Transverse colon (tissue), 4 donors: ENCODE data around the gene TESK2. TPM values are rescaled to one million over a fixed set of nuclear protein-coding genes. Genes with fewer than 3 reads are reported as not detected.

Experiments
- DNase-seq: peaks from one replicate; pipeline ENCODE4 v3.0.0-alpha.2; 2019
- H3K27ac ChIP-seq, 4 donors: fragments of 200-600 bp; sonication (generic); 2 replicates each; pipeline ENCODE4 v1.5.1; 2016 to 2018; ENCODE audit warnings: inconsistent platforms in 4 of 4
- H3K27me3 ChIP-seq: fragments of 200-600 bp; sonication (generic); 2 replicates; pipeline ENCODE4 v1.5.1; 2017; ENCODE audit warnings: inconsistent platforms
- H3K36me3 ChIP-seq, 4 donors: fragments of 200-600 bp; sonication (generic); 2 replicates each; pipeline ENCODE4 v1.5.1; 2017 to 2019; ENCODE audit warnings: inconsistent platforms in 4 of 4
- H3K4me1 ChIP-seq, 4 donors: fragments of 200-600 bp; sonication (generic); 2 replicates each; pipeline ENCODE4 v1.5.1; 2017 to 2020; ENCODE audit warnings: inconsistent platforms in 4 of 4
- H3K4me3 ChIP-seq, 4 donors: fragments of 200-600 bp; sonication (generic); 1 replicate in 1 of 4; 2 replicates in 3 of 4; pipeline versions ENCODE4 v1.5.1 to v1.6.1; 2017 to 2019; ENCODE audit warnings: inconsistent platforms in 4 of 4
- H3K9me3 ChIP-seq, 2 donors: fragments of 200-600 bp; sonication (generic); 2 replicates each; pipeline ENCODE4 v1.5.1; 2017 to 2019; ENCODE audit warnings: inconsistent platforms in 2 of 2
- EP300 ChIP-seq: sonication (generic); formaldehyde crosslinking; IDR thresholded peaks from one replicate; pipeline ENCODE4 v1.6.1; 2017; ENCODE audit warnings: antibody characterized with exemption, low read depth
- POLR2A ChIP-seq: fragments of 450-650 bp; IDR thresholded peaks from one replicate; pipeline ENCODE4 v1.6.1; 2016; ENCODE audit warnings: antibody characterized with exemption, mild to moderate bottlenecking, moderate library complexity
- POLR2AphosphoS5 ChIP-seq, 3 donors: sonication (generic); formaldehyde crosslinking; IDR thresholded peaks; one replicate each; pipeline ENCODE4 v1.6.1; 2016; ENCODE audit warnings: antibody characterized with exemption in 3 of 3
- WGBS, 2 donors: methylation state at CpG; one replicate each; pipeline ENCODE4 v1.1.5; 2018; ENCODE audit warnings: low coverage in 1 of 2; 5-methylcytosine and 5-hydroxymethylcytosine counted together
- in situ Hi-C, 4 donors: fragments of 200-750 bp; cut with MboI; loops; one replicate each; pipeline versions ENCODE4 v1.15.0 to v1.15.1; 2017; ENCODE audit warnings: low sequenced_read_pairs in 3 of 4, low pct_ligation_motif_present in 1 of 4, low pct_unique_long_range_greater_than_20kb in 1 of 4
- intact Hi-C: fragments of 100-400 bp; cut with DNase I; formaldehyde crosslinking; loops from one replicate; pipeline ENCODE4 v1.15.1; 2023; ENCODE audit warnings: low total_unique reads
- total RNA-seq, 4 donors: library from RNA; depleted of rRNA; stranded (reverse); fragments of >200 nt; gene quantifications; one replicate each; pipeline ENCODE4 v1.1.0, GENCODE V29; 2016
- TF ChIP-seq, protein P1 (sequence below), 5 experiments: fragments of 200-600 bp in 3 of 5; fragments of 450-650 bp in 2 of 5; sonication (generic) in 3 of 5; IDR thresholded peaks; 1 replicate in 2 of 5; 2 replicates in 3 of 5; pipeline ENCODE4 v1.5.1; 2016 to 2017; ENCODE audit warnings: antibody characterized with exemption in 5 of 5, inconsistent platforms in 3 of 5, mild to moderate bottlenecking in 2 of 5, moderate library complexity in 1 of 5

Gene TESK2
- total RNA-seq, 4 donors from 2014 or later = 5.2 to 32.2 (median 14.5) TPM

DNA sequence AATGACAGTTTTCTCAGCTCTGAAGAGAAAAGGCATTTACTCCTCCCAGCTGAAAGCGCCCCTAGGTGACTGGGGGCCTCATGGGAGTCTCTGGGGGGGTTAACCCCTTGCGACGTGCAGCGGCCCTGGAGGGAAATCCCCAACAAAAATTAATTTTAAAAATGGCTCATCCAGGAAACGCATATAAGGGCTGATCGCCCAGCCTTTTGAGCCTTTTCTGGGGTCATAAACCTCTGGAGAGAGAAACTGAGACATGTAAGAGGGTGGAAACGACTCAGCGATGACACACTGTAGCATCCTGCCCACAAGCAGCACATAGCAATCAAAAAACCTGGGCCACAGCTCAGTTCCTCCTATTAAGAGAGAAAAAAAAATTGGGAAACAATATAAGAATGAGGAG, 184.6 kb downstream of the TESK2 start:
- WGBS, 2 donors = 43 to 66% methylated on average over 4 to 8 of the region's 8 CpGs
- no peak for DNase-seq
- Histone ChIP-seq H3K27me3 (no peaks in the 10 kb centered on the region), H3K9me3 (no peaks in the 10 kb centered on the region), H3K4me1 (peaks cover 8 to 16% (median 10%) of the 10 kb centered on the region in 4 donors), H3K4me3 (no peak overlapping the region), H3K27ac (no peak overlapping the region), H3K36me3 (no peaks in the 10 kb centered on the region)
- no peak for TF ChIP-seq POLR2A
- TF ChIP-seq, protein P1, sequence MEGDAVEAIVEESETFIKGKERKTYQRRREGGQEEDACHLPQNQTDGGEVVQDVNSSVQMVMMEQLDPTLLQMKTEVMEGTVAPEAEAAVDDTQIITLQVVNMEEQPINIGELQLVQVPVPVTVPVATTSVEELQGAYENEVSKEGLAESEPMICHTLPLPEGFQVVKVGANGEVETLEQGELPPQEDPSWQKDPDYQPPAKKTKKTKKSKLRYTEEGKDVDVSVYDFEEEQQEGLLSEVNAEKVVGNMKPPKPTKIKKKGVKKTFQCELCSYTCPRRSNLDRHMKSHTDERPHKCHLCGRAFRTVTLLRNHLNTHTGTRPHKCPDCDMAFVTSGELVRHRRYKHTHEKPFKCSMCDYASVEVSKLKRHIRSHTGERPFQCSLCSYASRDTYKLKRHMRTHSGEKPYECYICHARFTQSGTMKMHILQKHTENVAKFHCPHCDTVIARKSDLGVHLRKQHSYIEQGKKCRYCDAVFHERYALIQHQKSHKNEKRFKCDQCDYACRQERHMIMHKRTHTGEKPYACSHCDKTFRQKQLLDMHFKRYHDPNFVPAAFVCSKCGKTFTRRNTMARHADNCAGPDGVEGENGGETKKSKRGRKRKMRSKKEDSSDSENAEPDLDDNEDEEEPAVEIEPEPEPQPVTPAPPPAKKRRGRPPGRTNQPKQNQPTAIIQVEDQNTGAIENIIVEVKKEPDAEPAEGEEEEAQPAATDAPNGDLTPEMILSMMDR (IDR thresholded peaks at IDR 0.05) = no peak
- TF ChIP-seq EP300 = no peak
- no peak for TF ChIP-seq POLR2AphosphoS5 (IDR thresholded peaks at IDR 0.05)
- in situ Hi-C loops (loop anchor here in 3 of 4 donors (10.0 to 25.0 kb wide), 3 partner anchors 292 to 519 kb away; partner anchors contain the start of genes BEST4 (in 2 of the 3), RPS8 (in 2 of the 3), HECTD3 (in 1 of the 3) and PTCH2 (in 1 of the 3)), intact Hi-C loops (no loop called here)

DNA sequence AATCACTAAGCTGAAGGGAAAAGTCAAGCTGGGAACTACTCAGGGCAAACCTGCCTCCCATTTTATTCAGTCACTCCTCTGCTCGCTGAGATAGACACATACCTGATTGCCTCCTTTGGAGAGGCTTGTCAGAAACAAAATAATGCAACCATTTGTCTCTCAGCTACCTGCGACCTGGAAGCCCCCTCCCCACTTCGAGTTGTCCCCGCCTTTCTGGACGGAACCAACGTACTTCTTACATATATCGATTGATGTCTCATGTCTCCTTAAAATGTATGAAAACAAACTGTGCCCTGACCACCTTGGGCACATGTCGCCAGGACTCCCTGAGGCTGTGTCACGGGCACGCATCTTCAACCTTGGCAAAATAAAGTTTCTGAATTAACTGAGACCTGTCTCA, 185.7 kb downstream of the TESK2 start:
- intact Hi-C loops = no loop called here
- no peaks in the 10 kb centered on the region for H3K9me3 ChIP-seq
- no peak for TF ChIP-seq POLR2A
- TF ChIP-seq, protein P1 (IDR thresholded peaks at IDR 0.05) = no peak
- no peak for TF ChIP-seq EP300
- TF ChIP-seq POLR2AphosphoS5 (IDR thresholded peaks at IDR 0.05) = no peak
- in situ Hi-C loops = loop anchor here in 3 of 4 donors (10.0 to 25.0 kb wide), 3 partner anchors 290 to 518 kb away; partner anchors contain the start of genes BEST4 (in 2 of the 3), RPS8 (in 2 of the 3), HECTD3 (in 1 of the 3) and PTCH2 (in 1 of the 3)
- no peak overlapping the region for H3K4me3 ChIP-seq
- H3K4me1 ChIP-seq = peaks cover 8 to 16% (median 10%) of the 10 kb centered on the region in 4 donors
- H3K27me3 ChIP-seq = no peaks in the 10 kb centered on the region
- no peak for DNase-seq
- H3K27ac ChIP-seq = peak overlapping the region in 2 of 4 donors; percentile 95 to 98
- WGBS, 2 donors = 93 to 95% methylated on average over 6 to 10 of the region's 10 CpGs
- no peaks in the 10 kb centered on the region for H3K36me3 ChIP-seq

DNA sequence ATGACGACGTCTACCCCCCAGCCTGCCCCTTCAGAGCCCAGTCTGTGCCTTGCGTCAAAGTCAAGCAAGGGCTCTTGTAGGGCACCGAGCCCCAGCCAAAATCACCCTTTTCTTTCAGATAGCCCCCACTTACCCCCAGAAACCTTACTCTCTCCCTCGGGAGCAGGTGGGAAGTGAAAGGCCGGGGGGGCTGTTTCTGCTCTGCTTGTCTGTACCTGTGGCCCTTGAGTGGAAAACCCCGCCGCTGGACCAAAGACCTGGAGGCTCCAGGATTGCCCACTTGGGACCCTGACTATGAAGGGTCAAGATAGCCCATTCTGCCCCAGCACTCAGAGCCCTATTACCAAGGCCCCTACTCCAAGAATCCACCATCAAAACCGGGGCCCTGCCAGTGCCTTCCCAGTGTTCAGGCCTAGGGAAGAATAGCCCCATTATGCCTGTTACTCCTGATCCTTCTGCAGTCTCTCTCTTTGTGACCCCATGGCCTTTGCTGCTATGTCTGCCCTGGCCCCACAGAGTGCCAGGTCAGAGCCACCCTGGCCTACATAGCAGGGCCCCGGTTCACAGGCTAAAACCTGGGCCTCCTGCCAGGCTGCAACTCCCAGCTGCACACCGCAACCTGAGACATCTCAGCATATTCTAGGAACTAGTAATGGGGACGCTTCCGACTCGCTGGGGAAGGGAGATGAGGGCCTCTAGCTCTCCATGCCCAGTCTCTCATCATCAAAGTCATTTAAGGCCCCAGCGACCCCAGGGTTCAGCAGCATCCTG, 186.5 kb downstream of the TESK2 start:
- intact Hi-C loops (loop anchor here (5.0 kb wide), 1 partner anchor 527 kb away; the partner anchor contains the start of gene RPS8), in situ Hi-C loops (loop anchor here in 3 of 4 donors (5.0 to 25.0 kb wide), 4 partner anchors 287 to 517 kb away; partner anchors contain the start of genes BEST4 (in 2 of the 3), RPS8 (in 2 of the 3), HECTD3 (in 1 of the 3) and PTCH2 (in 1 of the 3))
- TF ChIP-seq, protein P1 (IDR thresholded peaks at IDR 0.05) = peak in 2 of 5 experiments; percentile 20 to 29
- no peak for TF ChIP-seq EP300
- Histone ChIP-seq H3K9me3 (no peaks in the 10 kb centered on the region), H3K27me3 (no peaks in the 10 kb centered on the region), H3K4me3 (peak overlapping the region; percentile 52 to 94 (median 67)), H3K27ac (peak overlapping the region; percentile 85 to 98 (median 92)), H3K36me3 (no peaks in the 10 kb centered on the region), H3K4me1 (peaks cover 8 to 16% (median 10%) of the 10 kb centered on the region in 4 donors)
- DNase-seq = peak; percentile 54
- 33% methylated on average over 15 of the region's 15 CpGs; no CpG with 5 or more reads in 1 of the 2 donors for WGBS, 2 donors
